OCI-LY3 (cell line): Measurements from ENCODE around the gene UNC5C.

ENCODE experiments used
- H2AFZ ChIP-seq: fragments of 200-600, 300-600 bp; shearing (Covaris generic); 2 replicates; pipeline ENCODE4 v1.6.0; 2014; ENCODE audit warnings: antibody characterized with exemption, low read depth, low read length
- H3K27ac ChIP-seq: fragments of 200-600, 300-600 bp; sonication (generic); 2 replicates; pipeline ENCODE4 v1.5.1; 2014; ENCODE audit warnings: mild to moderate bottlenecking, low read length, moderate library complexity, mixed read lengths
- H3K27me3 ChIP-seq: fragments of 200-600, 300-600 bp; sonication (generic); 2 replicates; pipeline ENCODE4 v1.6.1; 2014; ENCODE audit warnings: low read depth, low read length, mixed read lengths
- H3K36me3 ChIP-seq: fragments of 200-600, 300-600 bp; sonication (generic); replicated peaks from 2 replicates; pipeline ENCODE3; 2014; ENCODE audit warnings: low read depth, low read length, mixed read lengths
- H3K4me1 ChIP-seq: fragments of 300-600, 200-600 bp; sonication (generic); 2 replicates; pipeline ENCODE4 v1.6.1; 2014; ENCODE audit warnings: low read length, mixed read lengths
- H3K4me2 ChIP-seq: fragments of 200-600, 300-600 bp; sonication (generic); 2 replicates; pipeline ENCODE4 v1.6.1; 2014; ENCODE audit warnings: low read length, mixed read lengths
- H3K4me3 ChIP-seq: fragments of 300-600, 200-600 bp; sonication (generic); 2 replicates; pipeline ENCODE4 v1.5.1; 2014; ENCODE audit warnings: antibody characterized with exemption, mild to moderate bottlenecking, low read length, moderate library complexity
- H3K79me2 ChIP-seq: fragments of 300-600, 200-600 bp; shearing (Covaris generic); 2 replicates; pipeline ENCODE4 v1.6.1; 2014; ENCODE audit warnings: mild to moderate bottlenecking, low read length, mixed read lengths
- H3K9ac ChIP-seq: fragments of 300-600, 200-600 bp; shearing (Covaris generic); 2 replicates; pipeline ENCODE4 v1.6.0; 2014; ENCODE audit warnings: mild to moderate bottlenecking, low read length, moderate library complexity
- H3K9me3 ChIP-seq: fragments of 200-600, 300-600 bp; shearing (Covaris generic); 2 replicates; pipeline ENCODE4 v1.6.1; 2014; ENCODE audit warnings: low read length, mixed read lengths; ENCODE audit not compliant: insufficient read depth
- H4K20me1 ChIP-seq: fragments of 200-600, 300-600 bp; sonication (generic); 2 replicates; pipeline ENCODE4 v1.6.1; 2016; ENCODE audit warnings: low read length, mixed read lengths; ENCODE audit not compliant: insufficient read depth
- CTCF ChIP-seq: fragments of 200-600, 300-600 bp; sonication (generic); IDR thresholded peaks from 2 replicates; pipeline ENCODE4 v1.5.1; 2014; ENCODE audit warnings: antibody characterized with exemption, low read length, low read depth
- EZH2phosphoT487 ChIP-seq: fragments of 200-600 bp; shearing (Covaris generic); IDR thresholded peaks from 2 replicates; pipeline ENCODE4 v1.6.1; 2018; ENCODE audit warnings: antibody characterized with exemption, mixed run types, low read depth

UNC5C gene

GRCh38 chr4:95198961-95199360 lies 349.8 kb downstream of the UNC5C start:
- Histone ChIP-seq H4K20me1 (no peaks in the 10 kb centered on the region), H3K9ac (no peak overlapping the region), H3K4me3 (no peak overlapping the region), H3K36me3 (no peaks in the 10 kb centered on the region), H3K79me2 (no peaks in the 10 kb centered on the region), H3K9me3 (no peaks in the 10 kb centered on the region), H2AFZ (no peak overlapping the region), H3K27me3 (no peaks in the 10 kb centered on the region), H3K4me2 (no peak overlapping the region), H3K27ac (no peak overlapping the region), H3K4me1 (no peaks in the 10 kb centered on the region)
- no peak for TF ChIP-seq CTCF
- TF ChIP-seq EZH2phosphoT487: no peak

GRCh38 chr4:95197353-95197752 lies 351.4 kb downstream of the UNC5C start:
- Histone ChIP-seq H3K9me3 (no peaks in the 10 kb centered on the region), H3K36me3 (no peaks in the 10 kb centered on the region), H3K79me2 (no peaks in the 10 kb centered on the region), H3K27me3 (no peaks in the 10 kb centered on the region), H3K4me2 (no peak overlapping the region), H2AFZ (no peak overlapping the region), H3K27ac (no peak overlapping the region), H3K4me3 (no peak overlapping the region), H4K20me1 (no peaks in the 10 kb centered on the region), H3K9ac (no peak overlapping the region), H3K4me1 (no peaks in the 10 kb centered on the region)
- TF ChIP-seq CTCF: no peak
- no peak for TF ChIP-seq EZH2phosphoT487

GRCh38 chr4:95193391-95194224 lies 355.2 kb downstream of the UNC5C start:
- Histone ChIP-seq H3K9ac (no peak overlapping the region), H3K4me3 (no peak overlapping the region), H3K4me1 (no peaks in the 10 kb centered on the region), H3K9me3 (no peaks in the 10 kb centered on the region), H3K79me2 (no peaks in the 10 kb centered on the region), H2AFZ (no peak overlapping the region), H3K4me2 (no peak overlapping the region), H3K27ac (no peak overlapping the region), H3K36me3 (no peaks in the 10 kb centered on the region), H3K27me3 (no peaks in the 10 kb centered on the region), H4K20me1 (no peaks in the 10 kb centered on the region)
- TF ChIP-seq EZH2phosphoT487: no peak
- TF ChIP-seq CTCF: no peak

GRCh38 chr4:95191537-95191936 lies 357.2 kb downstream of the UNC5C start:
- Histone ChIP-seq H2AFZ (no peak overlapping the region), H3K36me3 (no peaks in the 10 kb centered on the region), H3K4me2 (no peak overlapping the region), H3K4me3 (no peak overlapping the region), H3K4me1 (no peaks in the 10 kb centered on the region), H3K9me3 (no peaks in the 10 kb centered on the region), H3K79me2 (no peaks in the 10 kb centered on the region), H3K27ac (no peak overlapping the region), H4K20me1 (no peaks in the 10 kb centered on the region), H3K27me3 (no peaks in the 10 kb centered on the region), H3K9ac (no peak overlapping the region)
- TF ChIP-seq EZH2phosphoT487 (no peak), CTCF (no peak)
